ENCODE measurements around the gene EMC8. TPM values are rescaled to one million over a fixed set of nuclear protein-coding genes. Genes with fewer than 3 reads are reported as not detected.
A peak's percentile ranks its signal among the peaks of the same experiment; 100 is the strongest.

EMC8 gene
- total and polyA plus RNA-seq, 2 of the 8 experiments (the other 6 are each of a cell fraction or from before 2014, with no cell fraction given) = 52.2 to 69.7 TPM

- Histone ChIP-seq H3K56ac (replicated peaks; ENCODE audit: insufficient read length, low read depth, low read length) (no peak overlapping the region), H2BK20ac (ENCODE audit: low read length) (peak overlapping the region; percentile 66; the same call in 1 of the 2 replicates), H3K18ac (ENCODE audit: extremely low read depth, low read length) (0 out of 2 replicates have a peak overlapping the region, but pooled peaks have one; percentile 51), H3K27ac (ENCODE audit: low read depth, low read length) (peak overlapping the region; percentile 42; the same call in 1 of the 2 replicates), H2BK120ac (replicated peaks; ENCODE audit: low read depth, low read length) (no peak overlapping the region), H4K8ac (ENCODE audit: extremely low read depth, insufficient read depth, low read length) (no peak overlapping the region; the same call in 1 of the 2 replicates), H4K91ac (replicated peaks; ENCODE audit: insufficient read length, low read length) (peak overlapping the region; percentile 45), H3K14ac (ENCODE audit: insufficient read length) (no peak overlapping the region), H3K4me3 (ENCODE audit: extremely low read depth in 1 of 4, insufficient read depth in 2 of 4, low read depth in 3 of 4, low read length in 4 of 4) (no peak overlapping the region), H2AK5ac (ENCODE audit: low read depth, low read length) (no peak overlapping the region), H4K5ac (ENCODE audit: insufficient read length, low read depth, low read length) (no peak overlapping the region), H3K4me2 (ENCODE audit: insufficient read depth in 1 of 2, low read depth in 2 of 2, low read length in 2 of 2) (0 out of 4 replicates have a peak overlapping the region, but pooled peaks of 1 of the 2 experiments have one; percentile 26), H3K23ac (ENCODE audit: insufficient read length) (no peak overlapping the region), H3K36me3 (ENCODE audit: control insufficient read depth in 2 of 4, insufficient read depth in 4 of 4, low read length in 3 of 4) (no peaks in the 10 kb centered on the region), H2BK12ac (ENCODE audit: low read depth, low read length) (peak overlapping the region; percentile 52; the same call in 1 of the 2 replicates), H3K27me3 (replicated peaks in 1 of 4; ENCODE audit: control insufficient read depth in 3 of 4, extremely low read depth in 1 of 4, insufficient read depth in 3 of 4, low read length in 3 of 4) (no peaks in the 10 kb centered on the region; a peak in 1 of 7 replicates), H2AFZ (ENCODE audit: low read length) (no peak overlapping the region), H3K9me3 (ENCODE audit: insufficient read depth in 2 of 2, low read depth in 1 of 2, low read length in 1 of 2) (no peaks in the 10 kb centered on the region), H2BK15ac (ENCODE audit: low read length) (peak overlapping the region; percentile 36), H3K9ac (replicated peaks in 1 of 4; ENCODE audit: extremely low read depth in 1 of 4, low read depth in 3 of 4, low read length in 3 of 4) (no peak overlapping the region), H3K79me2 (ENCODE audit: control insufficient read depth in 1 of 2, insufficient read depth in 2 of 2, low read length in 2 of 2) (no peaks in the 10 kb centered on the region), H3K4ac (replicated peaks; ENCODE audit: insufficient read length, low read depth, low read length) (no peak overlapping the region), H3K79me1 (ENCODE audit: low read depth, low read length) (peaks cover 3% of the 10 kb centered on the region; the same call in 1 of the 2 replicates), H2BK5ac (ENCODE audit: low read depth, low read length) (0 out of 2 replicates have a peak overlapping the region, but pooled peaks have one; percentile 29), H3K23me2 (ENCODE audit: low read depth, low read length) (no peaks in the 10 kb centered on the region), H3K4me1 (replicated peaks in 1 of 4; ENCODE audit: control insufficient read depth in 3 of 4, insufficient read depth in 4 of 4, low read length in 3 of 4) (peaks cover 0 to 20% (median 10%) of the 10 kb centered on the region in 4 experiments; a peak in 5 of 7 replicates), H4K20me1 (replicated peaks in 1 of 2; ENCODE audit: control insufficient read depth in 1 of 2, insufficient read depth in 2 of 2, low read length in 2 of 2) (no peaks in the 10 kb centered on the region)
- FAIRE-seq = no peak
- POLR2A ChIA-PET (ENCODE audit: partially characterized antibody) = interaction anchor here (1.1 to 1.4 kb wide), 2 partner anchors 15 to 33 kb away, joined by 5 to 8 read pairs; no protein-coding TSS in a partner anchor
- 94% methylated on average over 8 of the region's 8 CpGs; no CpG with 5 or more reads in 1 of the 2 experiments for WGBS, 2 experiments (ENCODE audit: extremely low coverage in 1 of 2, insufficient coverage in 1 of 2, insufficient read length in 1 of 2, insufficient replicate concordance in 2 of 2, low coverage in 1 of 2, low lambda C conversion rate in 2 of 2, missing lambda C conversion rate in 1 of 2)
- no peak for DNase-seq (ENCODE audit: low read depth in 1 of 2, low spot score in 2 of 2)
- CTCF ChIA-PET (ENCODE audit: partially characterized antibody) = interaction anchor here (0.9 to 1.9 kb wide), 4 partner anchors 8 to 1374 kb away, joined by 3 to 6 read pairs (median 4); no protein-coding TSS in a partner anchor
- TF ChIP-seq EP300 (IDR thresholded peaks at IDR 0.05; ENCODE audit: borderline replicate concordance in 1 of 2, low read depth in 2 of 2, low read length in 2 of 2) = no peak
- TF ChIP-seq TEAD4 (IDR thresholded peaks at IDR 0.05; ENCODE audit: low read depth, low read length) = no peak
- no peak for TF ChIP-seq RNF2 (IDR thresholded peaks at IDR 0.05; ENCODE audit: borderline replicate concordance, low read depth, low read length, missing control alignments, poor library complexity, severe bottlenecking)
- no peak for TF ChIP-seq RBBP5 (IDR thresholded peaks at IDR 0.05; ENCODE audit: borderline replicate concordance, low read depth, low read length)
- TF ChIP-seq JUND (IDR thresholded peaks at IDR 0.05; ENCODE audit: low read length) = no peak
- TF ChIP-seq SRF (IDR thresholded peaks at IDR 0.05; ENCODE audit: low read depth, low read length) = no peak
- no peak for TF ChIP-seq TBP (IDR thresholded peaks at IDR 0.05; ENCODE audit: low read depth, low read length)
- no peak for TF ChIP-seq SUZ12 (IDR thresholded peaks at IDR 0.05; ENCODE audit: low read length)
- TF ChIP-seq NANOG (IDR thresholded peaks at IDR 0.05; ENCODE audit: insufficient read depth, low read depth, low read length, poor library complexity, severe bottlenecking) = no peak
- TF ChIP-seq, protein P1, sequence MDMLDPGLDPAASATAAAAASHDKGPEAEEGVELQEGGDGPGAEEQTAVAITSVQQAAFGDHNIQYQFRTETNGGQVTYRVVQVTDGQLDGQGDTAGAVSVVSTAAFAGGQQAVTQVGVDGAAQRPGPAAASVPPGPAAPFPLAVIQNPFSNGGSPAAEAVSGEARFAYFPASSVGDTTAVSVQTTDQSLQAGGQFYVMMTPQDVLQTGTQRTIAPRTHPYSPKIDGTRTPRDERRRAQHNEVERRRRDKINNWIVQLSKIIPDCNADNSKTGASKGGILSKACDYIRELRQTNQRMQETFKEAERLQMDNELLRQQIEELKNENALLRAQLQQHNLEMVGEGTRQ (IDR thresholded peaks at IDR 0.05; ENCODE audit: low read length) = no peak
- TF ChIP-seq POU5F1 (IDR thresholded peaks at IDR 0.05; ENCODE audit: low read depth, low read length) = no peak
These were observed 31.8 kb downstream of the EMC8 start for GRCh38 chr16:85767531-85767930.

Measured in H1 (cell line).